ENCODE measurements around the gene JAKMIP1.

The JAKMIP1 gene

GRCh38 chr4:6058531-6059374 is 141.6 kb downstream of the JAKMIP1 start:
- TF ChIP-seq CTCF (IDR thresholded peaks at IDR 0.05; ENCODE audit: low read depth, low read length), result no peak
- H3K4me3 ChIP-seq (ENCODE audit: low read depth, low read length), result no peak overlapping the region
- DNase-seq (ENCODE audit: low read depth, low spot score), result no peak
- in situ Hi-C loops (cut with HindIII; ENCODE audit: low sequenced_read_pairs), result no loop called here

GRCh38 chr4:6056976-6057766 is 143.2 kb downstream of the JAKMIP1 start:
- TF ChIP-seq CTCF (IDR thresholded peaks at IDR 0.05; ENCODE audit: low read depth, low read length), result no peak
- DNase-seq (ENCODE audit: low read depth, low spot score), result no peak
- no peak overlapping the region for H3K4me3 ChIP-seq (ENCODE audit: low read depth, low read length)
- in situ Hi-C loops (cut with HindIII; ENCODE audit: low sequenced_read_pairs), result no loop called here

GRCh38 chr4:6055436-6055835 is 144.9 kb downstream of the JAKMIP1 start:
- no peak for TF ChIP-seq CTCF (IDR thresholded peaks at IDR 0.05; ENCODE audit: low read depth, low read length)
- in situ Hi-C loops (cut with HindIII; ENCODE audit: low sequenced_read_pairs), result no loop called here
- DNase-seq (ENCODE audit: low read depth, low spot score), result no peak
- no peak overlapping the region for H3K4me3 ChIP-seq (ENCODE audit: low read depth, low read length)

GRCh38 chr4:6055030-6055429 is 145.3 kb downstream of the JAKMIP1 start:
- no peak overlapping the region for H3K4me3 ChIP-seq (ENCODE audit: low read depth, low read length)
- no peak for TF ChIP-seq CTCF (IDR thresholded peaks at IDR 0.05; ENCODE audit: low read depth, low read length)
- no peak for DNase-seq (ENCODE audit: low read depth, low spot score)
- in situ Hi-C loops (cut with HindIII; ENCODE audit: low sequenced_read_pairs), result no loop called here

- H3K4me3 ChIP-seq (ENCODE audit: low read depth, low read length), result no peak overlapping the region
- no peak for TF ChIP-seq CTCF (IDR thresholded peaks at IDR 0.05; ENCODE audit: low read depth, low read length)
Measured at GRCh38 chr4:6054162-6054922, 146.0 kb downstream of the JAKMIP1 start.

GRCh38 chr4:6052679-6053078 is 147.7 kb downstream of the JAKMIP1 start:
- DNase-seq (ENCODE audit: low read depth, low spot score), result no peak
- in situ Hi-C loops (cut with HindIII; ENCODE audit: low sequenced_read_pairs), result no loop called here
- no peak overlapping the region for H3K4me3 ChIP-seq (ENCODE audit: low read depth, low read length)
- TF ChIP-seq CTCF (IDR thresholded peaks at IDR 0.05; ENCODE audit: low read depth, low read length), result no peak

More at GRCh38 chr4:6054162-6054922, 146.0 kb downstream of the JAKMIP1 start:
- in situ Hi-C loops (cut with HindIII; ENCODE audit: low sequenced_read_pairs), result no loop called here
- no peak for DNase-seq (ENCODE audit: low read depth, low spot score)
